SKM-1 treated with dmso at 0.1 percent for 144 hours (cell line): ENCODE data around the gene ANK2.
"Not testable (repeated sequence)": the region's sequence is repeated elsewhere in the genome, so short reads cannot be mapped to it uniquely, and the experiment has no call there.

Experiments
- DNase-seq: peaks from one replicate; lab custom pipeline; 2025; ENCODE audit not compliant: unreplicated experiment; lab: John Stamatoyannopoulos, UW

The ANK2 gene

DNA sequence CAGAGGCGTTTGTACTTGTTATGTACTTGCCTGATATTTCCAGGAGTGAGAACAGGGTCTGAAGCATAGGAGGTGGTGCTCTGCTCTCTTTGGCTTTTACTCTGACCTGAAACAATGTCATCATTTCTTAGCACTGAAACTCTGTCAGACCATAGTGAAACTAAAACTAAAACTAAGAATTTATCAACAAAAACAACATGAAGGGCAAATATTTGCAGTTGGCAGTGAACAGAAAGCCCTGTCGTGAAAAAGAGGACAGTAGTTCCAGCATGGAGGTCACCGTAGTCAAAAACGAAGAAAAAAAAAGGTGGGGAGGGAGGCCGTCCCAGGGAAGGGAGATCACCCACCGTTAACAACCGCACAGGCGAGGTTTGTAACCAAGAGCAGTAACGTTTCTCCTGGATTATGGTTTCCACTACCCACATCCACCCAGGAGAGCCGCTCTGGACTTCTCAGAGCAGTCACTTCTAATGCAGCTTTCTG is 97.5 kb downstream of the ANK2 start:
- DNase-seq = no peak

DNA sequence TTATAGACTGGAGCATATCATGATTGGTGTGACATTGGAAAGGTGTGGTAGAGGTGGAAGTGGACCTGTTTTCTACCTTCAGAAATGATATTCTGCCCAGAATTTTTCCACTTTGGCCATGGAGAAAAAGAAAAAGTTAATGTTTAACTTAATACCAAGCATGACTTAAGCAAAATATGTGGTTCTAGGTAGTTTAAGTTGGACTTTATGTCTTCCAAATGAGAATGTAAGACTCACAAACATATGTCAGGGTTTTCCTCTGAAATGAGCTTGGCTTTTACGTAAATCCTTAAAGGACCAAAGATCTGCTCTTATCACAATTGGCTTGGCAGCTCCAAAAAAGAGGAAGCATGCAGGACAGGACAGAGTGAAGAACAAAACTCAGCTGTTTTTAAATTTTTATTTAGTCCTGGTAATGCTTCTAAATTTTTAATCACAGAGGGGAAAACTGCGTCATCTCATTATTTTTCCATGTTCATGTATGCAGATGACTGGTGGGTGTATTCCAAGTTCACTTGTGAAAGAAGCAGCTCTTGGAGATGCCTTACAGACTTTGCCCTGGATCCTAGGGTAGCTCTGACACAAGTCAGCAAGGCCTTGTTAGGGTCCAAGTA is 98.2 kb downstream of the ANK2 start:
- no peak for DNase-seq

- no peak for DNase-seq
Measured at GRCh38 chr4:113148925-113149324, 99.5 kb downstream of the ANK2 start.

DNA sequence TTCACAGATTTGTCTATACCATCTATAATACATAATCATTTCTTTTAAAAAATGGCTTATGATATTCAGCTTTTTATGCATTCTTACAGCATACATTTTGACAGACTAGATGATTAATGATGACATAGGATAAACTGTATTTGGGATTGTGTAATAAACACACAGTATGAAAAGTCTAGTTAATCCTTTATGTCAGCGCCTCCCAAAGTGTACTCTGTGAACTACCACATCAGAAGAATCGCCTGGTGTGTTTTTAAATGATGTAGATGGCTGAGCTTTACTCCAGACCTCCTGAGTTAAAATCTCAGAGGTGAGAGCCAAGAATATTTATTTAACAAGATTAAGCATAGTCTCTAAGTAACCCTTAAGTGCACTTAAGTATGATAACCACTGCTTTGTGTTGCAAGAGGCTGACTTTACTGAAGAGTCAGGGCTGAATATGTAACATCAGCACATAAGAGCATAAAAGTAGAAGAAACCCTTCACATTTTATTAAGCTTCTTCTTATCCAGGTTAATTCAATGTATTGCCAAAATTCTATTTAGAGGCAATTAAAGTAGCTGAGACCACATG is 104.2 kb downstream of the ANK2 start:
- DNase-seq = no peak

GRCh38 chr4:113154281-113154680 is 104.8 kb downstream of the ANK2 start:
- no peak for DNase-seq

DNA sequence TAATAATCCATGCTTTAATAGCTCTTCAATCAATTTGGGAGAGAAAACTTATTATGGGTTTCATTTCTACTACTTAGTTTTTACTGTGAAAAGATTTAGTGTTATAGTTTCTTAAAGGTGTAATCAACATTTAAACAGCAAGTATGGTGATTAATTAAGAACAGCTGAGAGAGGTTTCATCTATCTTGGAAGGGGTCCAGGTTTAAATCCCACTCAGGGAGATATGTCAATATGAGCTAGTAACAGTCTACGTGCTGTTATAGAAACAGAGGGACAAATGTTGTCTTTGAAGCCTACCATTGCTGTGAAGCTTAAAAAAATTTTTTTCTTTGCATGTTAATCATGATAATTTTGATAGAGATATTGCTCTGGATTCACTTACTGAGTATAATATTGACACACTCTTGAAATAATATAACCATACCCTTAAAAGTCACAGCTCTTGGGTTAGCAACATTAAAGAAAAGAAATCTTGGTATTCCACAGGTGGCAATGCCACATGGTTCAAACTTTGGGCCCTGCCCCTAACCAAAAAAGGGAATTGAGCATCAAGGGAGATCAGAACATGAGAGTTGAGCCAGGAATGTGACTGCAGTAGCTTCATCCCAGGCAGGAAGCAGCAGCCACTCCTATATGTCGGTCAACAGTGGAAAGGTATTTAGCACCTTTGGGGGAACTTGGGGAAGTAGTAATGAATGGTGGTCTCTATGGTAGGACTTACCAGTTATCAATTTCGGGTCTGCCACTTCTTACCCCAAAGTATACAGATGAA is 107.8 kb downstream of the ANK2 start:
- DNase-seq = no peak

GRCh38 chr4:113159942-113160545 is 110.6 kb downstream of the ANK2 start:
- no peak for DNase-seq

DNA sequence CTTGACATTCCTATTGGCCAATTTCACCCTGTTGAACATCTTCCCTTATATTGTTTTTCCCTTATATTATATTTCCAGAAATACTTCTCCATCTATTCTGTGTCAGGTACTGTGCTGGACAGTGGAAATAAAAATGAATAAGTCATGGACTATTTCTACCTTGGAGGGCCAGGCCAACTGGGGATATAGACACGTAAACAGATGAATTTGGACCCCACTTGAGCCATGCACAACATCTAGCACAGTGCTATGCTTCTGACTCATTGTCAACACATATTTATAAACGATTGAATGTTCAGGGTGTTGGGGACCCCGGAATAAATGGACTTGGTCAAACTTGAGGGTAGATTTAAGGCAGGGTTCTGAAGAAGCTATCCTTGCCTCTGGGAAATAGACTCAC is 111.1 kb downstream of the ANK2 start:
- DNase-seq = no peak

DNA sequence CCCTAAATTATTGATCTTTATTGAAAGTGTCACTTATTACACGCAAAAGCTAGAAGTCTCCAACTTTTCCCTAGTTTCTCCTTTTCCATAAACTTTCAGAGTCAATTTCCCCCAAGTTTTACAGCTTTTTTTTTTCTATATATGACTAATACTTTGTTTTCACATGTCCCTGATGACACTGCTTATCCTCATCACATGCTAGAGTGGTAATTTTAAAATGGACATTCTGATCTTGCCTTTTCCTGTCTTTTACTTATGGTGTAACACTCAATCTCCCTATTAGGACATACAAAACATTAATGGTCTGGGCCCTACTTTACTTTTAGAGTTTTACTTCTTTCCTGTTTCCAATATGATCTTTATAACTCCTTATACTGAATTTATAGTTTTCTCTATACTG is 112.6 kb downstream of the ANK2 start:
- DNase-seq = no peak

GRCh38 chr4:113169368-113169767 is 119.9 kb downstream of the ANK2 start:
- DNase-seq = no peak

DNA sequence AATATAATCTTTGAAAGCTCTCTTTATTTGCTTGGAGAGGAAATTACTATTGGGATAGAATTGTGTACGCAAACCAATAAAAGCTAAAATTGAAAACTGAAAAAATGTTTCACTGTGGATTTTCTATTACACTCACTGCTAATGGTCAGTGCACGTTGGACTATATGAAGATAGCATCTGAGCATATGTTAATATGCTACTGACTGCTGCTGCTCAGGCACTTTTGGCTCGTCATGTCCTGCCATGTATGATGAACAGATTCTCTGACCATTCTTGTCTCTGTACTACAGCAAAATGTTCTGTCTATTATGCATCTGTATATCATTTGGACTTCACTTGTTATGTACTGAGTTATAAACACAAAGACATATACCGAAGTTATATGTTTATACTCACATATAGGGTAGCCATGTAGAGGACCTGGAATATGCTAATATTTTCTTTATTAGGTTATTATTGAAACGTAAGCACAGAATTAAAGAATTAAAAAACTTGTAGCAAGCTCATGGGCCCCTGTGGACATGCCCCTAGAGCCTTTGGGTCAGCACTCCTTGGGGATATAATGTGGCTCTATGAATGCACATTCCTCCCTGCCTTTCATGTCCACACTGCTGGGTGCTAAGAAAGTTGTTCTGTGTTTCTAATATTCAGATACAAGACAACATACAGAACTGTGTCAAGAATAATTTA is 120.8 kb downstream of the ANK2 start:
- DNase-seq = no peak

GRCh38 chr4:113170805-113171468 is 121.5 kb downstream of the ANK2 start:
- DNase-seq = no peak

DNA sequence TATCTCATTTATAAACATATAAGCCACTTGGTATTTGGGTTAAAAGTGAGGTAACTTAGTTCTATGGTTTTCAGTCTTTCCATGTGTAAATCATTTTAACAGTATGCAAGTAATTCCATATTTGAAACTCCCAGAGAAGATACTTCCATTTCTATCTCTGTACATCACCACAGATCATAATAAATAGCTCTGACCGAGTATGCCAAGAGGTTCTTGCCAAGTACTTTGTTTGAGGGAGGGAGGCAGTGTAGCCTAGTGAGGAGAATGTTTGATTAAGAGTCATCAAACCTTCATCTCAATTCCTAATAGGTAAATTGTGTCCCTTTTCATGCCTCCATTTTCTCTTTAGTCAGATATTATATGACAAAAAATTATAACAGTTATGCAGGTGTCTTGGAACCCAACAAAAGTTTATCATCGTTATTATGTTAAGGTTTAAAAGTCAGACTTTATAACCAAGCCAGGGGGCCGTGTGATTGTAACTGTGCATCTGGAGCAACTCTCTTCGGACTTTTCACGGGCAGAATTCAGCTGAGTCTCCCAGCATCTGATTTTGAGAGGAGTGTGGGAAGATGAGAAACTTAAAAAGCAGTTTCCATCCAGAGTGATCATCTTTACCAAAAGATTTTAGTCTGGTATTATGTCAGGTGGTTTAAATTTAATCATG is 123.8 kb downstream of the ANK2 start:
- DNase-seq = no peak

GRCh38 chr4:113173793-113174264 is 124.4 kb downstream of the ANK2 start:
- no peak for DNase-seq

DNA sequence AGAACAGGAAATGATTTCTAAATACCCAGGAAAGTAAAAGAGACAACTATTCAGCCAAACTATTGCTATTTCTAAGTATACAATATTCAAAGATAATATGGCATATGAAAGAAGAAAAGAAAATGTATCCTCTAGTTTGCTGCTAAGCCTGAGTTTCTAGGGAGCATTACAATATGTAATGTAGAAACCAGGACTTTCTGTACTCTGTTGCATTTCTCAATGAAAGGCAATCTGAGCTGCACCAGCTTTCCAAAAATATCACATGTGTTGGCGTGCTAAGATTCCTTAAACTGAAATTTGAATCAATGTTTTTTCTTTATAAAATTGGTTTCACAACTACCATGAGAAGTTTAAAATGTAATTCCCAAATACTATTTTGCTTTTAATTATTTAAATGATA is 129.6 kb downstream of the ANK2 start:
- DNase-seq = no peak

GRCh38 chr4:113179996-113180395 is 130.5 kb downstream of the ANK2 start:
- DNase-seq = no peak

- DNase-seq = no peak
Measured at GRCh38 chr4:113181289-113182007, 132.0 kb downstream of the ANK2 start.

DNA sequence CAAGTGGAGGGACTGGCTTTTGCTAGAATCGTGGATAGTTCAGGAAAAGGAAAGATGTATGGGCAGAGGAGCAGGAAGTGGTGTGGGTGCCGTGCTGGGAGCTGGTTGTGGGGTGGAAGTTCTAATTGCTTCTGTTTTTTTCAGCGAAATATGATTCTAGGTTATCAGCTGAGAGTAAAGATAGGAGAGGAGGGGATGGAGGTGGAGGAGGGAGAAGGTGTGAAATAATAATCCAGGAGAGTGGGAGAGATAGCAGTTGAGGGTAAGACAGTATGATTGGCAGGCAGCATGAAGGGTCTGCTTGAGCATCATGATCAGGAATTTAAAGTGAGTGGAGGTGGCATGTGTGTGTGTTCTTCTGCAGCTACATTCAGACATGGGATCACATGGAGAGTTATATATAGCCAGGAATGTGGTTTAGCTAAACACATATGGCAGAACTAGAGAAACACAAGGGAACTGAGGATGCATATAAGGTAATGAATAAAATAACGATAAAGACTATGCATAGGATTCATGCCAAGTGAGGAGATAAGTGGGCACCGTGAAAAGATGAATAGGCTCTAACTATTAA is 133.7 kb downstream of the ANK2 start:
- DNase-seq = no peak

GRCh38 chr4:113186220-113186619 is 136.8 kb downstream of the ANK2 start:
- DNase-seq = not testable (repeated sequence)
